SW 1271 (cell line): ENCODE measurements around the gene KHNYN.

Experiments
- DNase-seq, 2 experiments: peaks; one replicate each; lab custom pipeline; 2025; lab: John Stamatoyannopoulos, UW

KHNYN gene

DNA sequence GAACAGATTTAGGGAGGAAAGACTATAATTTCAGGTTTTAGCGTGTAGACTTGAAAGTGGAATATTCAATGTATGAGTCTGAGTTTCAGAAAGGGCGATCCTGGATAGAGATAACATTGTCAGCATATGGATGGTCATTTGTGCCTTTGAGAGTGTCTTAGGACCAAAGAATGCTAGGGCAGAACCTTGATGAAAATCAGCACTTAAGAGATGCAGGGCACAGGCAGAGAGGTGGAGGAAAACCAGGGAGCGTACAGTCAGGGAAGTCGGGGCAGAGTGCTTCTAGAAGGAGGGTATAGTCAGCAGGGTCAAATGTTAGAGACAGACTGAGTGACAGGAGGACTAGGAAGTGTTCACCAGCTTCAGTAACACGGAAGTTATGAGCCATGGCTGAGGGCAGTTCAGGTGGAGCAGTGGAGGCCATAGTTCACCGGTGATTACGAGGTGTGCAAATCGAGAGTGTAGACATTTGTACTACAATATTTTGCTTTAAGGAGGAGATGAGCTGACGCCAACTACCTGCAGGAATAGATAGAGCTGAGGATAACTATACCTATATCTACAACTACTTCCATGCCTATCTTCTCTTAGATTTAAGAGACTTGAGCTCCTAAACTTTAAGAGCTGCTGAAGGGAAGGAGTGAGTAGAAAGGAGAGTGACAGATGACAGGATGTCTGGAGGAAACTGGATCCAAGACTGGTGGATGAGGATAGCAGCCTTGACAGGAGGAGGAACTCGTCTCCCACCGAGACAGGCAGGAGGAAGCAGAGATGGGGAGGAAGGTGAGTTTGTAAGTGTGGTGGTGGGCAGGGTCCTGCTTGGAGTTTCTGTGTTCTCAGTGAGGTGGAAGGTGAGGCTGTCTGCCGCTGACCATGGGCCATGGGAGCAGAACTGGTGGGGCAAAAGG lies 6.8 kb upstream of the KHNYN start:
- DNase-seq, result no peak

DNA sequence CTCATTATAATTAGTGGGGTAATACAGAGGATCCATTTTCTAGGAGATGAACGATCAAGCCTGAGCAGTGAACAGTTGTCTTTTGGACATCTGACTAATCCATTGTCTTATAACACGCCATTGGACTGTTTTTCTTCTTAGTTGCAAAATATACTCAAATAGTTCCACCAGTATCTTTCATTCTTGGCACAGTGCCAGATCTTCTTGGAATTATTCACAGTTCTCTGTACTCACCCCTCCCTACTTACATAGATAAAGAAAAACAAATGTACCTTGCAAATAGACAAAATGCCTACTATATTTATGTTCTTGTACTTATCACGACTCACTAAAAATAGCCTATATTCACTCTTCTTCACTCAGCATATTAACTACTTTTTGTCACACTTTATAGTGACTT lies 4.0 kb upstream of the KHNYN start:
- DNase-seq, result no peak

DNA sequence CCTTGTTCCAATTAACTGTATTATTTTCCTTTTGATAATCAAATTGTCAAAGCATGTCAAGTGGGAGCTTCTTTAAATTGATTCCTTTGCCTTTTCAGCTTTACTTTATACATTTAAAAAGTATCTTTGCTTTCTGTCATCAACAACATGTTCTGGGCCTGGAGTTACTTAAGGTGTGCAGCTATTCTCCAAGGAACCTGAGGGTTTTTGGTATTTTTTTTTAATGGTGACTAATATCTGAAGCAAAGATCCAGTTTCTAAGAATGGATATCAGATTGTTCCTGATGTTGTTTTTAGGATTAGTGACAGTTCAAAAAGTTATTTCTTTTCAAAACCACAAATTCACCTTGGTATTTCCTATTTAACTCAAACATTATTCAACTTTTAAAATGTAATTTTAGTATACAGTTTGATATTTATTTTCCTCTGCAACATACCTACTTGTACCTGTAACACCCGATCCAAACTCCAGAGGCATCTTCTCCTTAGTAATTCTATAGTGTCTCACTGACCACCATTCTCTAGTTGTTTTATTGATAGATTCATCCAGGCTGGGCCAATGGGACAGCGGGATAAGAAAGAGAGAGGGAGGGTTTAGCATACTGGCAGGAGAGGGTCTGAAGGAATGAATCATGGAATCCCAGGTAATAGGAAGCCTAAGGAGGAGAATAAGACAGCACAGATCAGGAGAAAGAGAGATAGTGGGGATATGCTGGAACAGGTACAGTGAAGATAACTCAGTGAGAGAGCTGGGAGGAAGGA lies 3.4 kb upstream of the KHNYN start:
- no peak for DNase-seq

DNA sequence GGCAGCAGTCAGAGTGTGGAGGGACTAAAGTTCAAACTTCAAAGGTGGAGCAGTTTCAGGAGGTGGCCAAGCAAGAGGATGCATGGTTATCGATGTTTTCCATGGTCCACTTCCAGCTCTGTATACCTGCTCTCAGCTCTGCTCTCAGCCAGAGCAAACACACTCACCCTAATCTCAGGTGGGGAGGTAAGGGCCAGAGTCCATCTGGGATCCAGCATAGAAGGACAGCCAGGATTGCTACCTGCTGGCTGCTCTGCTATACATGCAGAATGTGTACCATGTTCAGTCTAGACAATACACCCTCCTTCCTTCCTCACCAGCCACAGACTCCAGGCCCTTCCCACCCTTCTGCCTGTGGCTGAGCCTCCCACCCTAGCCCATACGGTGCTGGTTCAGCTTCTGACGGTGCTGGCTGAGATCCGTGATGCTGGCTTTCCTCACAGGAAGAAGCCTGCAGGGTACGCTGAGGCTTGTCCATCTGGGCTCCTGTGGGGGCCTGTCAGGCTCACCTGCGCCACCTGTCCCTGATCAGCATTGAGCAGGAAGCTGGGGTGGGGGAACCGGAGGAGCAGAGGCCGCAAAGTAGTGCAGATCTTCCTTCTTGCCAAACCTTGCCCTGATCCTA lies 2.7 kb upstream of the KHNYN start:
- no peak for DNase-seq

DNA sequence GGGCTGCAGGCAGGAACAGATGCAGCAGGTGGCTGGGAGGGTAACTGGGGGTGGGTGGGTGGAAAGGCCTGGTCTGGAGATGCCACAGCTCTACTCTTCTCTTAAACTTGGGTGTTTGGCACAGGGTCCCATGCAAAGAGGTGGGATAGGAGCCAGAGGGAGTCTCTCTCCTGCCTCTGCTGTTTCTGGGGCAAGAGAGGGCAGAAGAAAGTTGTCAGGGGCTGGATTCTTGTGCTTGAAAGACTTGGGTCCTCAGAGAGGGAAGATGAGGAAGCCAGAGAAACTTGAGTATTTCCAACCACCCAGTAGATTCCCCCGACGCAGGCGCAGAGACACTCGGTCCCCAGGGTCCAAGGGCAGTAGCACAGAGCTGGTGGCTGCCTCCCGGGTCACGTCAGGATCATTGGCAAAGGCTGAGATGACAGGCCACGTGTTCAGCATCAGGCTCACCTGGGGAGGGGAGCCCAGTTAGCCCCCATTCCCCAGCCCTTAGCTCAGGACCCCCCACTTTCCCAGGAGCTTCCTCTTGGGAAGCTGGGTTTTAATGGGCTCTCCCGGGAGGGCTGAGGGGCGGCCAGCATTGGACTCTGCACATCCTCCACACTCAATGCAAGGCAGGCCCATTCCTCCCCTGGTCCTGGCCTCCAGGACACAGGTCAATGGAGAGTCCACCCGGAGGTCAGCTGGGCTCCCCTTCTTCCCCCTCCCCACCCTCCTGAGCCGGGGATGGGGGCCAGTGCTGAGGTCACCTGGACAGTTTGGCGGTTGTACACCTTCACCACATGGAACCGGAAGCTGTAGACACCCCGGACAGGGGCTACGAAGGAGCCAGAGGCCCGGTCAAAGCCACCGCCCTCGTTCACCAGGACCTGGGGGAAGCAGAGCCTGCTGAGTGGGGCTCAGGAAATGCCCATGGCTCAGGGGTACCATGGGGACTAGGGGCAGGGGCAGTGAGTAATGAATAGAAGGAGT lies 1.9 kb upstream of the KHNYN start:
- DNase-seq, result no peak

DNA sequence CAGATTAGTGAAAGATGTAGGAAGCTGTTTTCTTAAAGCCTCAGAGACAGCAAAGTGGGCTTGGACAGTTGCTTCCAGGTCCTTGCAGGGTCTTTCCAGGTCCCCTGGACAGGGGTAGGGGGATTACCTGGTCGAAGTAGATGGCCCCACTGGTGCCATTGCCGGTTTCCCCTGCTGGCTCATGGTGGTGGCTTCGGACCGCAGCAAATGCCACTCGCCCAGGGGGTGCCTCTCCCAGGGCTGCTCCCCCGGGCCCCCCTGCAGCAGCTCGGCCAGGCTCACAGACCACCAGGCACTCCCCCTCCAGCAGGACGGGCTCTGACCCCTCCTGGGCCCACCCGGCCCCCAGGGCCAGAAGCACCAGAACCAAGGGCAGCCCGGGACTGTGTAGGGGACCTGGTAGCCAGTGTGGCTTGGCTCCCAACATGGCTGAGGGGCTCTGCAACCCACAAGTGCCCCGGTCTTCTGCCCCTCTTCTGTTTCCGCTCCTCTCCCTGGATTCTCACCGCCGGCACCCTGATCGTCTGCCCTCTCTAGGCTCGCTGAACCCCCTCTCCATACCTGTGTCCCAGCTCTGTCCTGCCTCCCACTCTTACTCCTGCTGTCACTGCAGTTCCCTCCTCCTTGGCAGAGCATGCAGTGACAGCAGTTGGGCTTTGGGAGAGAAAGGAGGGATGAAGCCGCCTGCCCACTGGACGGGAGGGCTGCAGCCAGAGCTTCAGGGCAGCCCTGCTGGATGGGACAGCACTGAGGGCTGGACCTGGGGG lies 943 bp upstream of the KHNYN start:
- no peak for DNase-seq

DNA sequence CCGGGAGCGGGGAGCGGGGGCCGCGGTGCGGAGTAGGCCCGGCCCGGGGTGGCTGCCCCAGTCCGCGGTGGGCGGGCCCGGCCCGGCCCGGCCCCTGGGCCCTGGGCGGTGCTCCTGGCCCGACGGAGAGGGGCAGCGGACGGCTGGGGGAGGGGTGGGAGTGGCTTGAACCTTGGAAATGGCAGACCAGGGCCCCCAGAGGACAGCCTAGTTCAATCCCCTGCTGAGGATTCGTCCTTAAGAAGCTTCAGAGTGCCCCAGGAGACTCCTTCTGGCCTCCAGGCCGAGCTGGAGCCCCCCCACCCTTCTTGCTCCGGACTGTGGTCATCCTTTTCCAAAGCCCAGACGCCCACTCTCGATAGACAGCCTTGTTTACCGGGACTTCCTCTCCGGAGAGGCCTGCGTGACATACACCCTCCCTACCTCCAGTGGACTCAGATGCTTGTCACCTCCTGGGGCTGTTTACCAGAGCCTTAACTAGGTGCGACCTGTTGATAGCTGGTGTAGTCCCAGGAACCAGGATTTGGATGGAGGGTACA lies 458 bp downstream of the KHNYN start:
- peak; percentile 41 to 74 for DNase-seq

DNA sequence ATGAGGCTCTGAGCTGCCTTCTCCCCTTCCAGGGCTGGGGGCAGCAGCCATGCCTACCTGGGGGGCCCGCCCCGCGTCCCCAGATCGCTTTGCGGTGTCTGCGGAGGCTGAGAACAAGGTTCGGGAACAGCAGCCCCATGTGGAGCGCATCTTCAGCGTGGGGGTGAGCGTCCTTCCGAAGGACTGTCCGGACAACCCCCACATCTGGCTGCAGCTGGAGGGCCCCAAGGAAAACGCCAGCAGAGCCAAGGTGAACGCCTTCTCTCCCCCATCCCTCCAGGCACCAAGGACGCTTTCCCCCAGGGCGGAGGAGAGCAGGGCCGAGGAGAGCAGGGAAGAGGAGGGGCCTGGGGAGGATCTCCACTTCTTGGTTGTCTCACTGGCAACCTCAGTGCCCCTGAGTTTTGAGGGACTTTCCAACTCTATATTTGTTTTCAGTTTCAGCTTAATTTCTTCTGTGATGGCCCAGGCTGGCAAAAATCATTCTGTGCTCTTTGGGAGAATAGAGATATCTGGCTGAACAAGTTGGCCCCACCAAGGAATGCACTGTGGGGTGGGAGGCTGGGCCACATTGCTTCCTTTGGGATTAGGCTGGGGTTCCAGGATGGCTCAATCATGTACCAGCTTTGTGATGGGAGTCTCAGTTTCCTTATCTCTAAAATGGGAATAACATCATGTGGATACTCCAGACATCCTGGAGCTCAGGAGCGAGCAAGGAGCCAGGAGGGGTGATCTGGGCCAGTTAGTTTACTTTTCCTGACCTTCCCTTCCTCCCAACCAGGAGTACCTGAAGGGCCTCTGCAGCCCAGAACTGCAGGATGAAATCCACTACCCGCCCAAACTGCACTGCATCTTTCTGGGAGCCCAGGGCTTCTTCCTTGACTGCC lies 1.2 kb downstream of the KHNYN start:
- peak in 1 of 2 experiments; percentile 14 for DNase-seq

DNA sequence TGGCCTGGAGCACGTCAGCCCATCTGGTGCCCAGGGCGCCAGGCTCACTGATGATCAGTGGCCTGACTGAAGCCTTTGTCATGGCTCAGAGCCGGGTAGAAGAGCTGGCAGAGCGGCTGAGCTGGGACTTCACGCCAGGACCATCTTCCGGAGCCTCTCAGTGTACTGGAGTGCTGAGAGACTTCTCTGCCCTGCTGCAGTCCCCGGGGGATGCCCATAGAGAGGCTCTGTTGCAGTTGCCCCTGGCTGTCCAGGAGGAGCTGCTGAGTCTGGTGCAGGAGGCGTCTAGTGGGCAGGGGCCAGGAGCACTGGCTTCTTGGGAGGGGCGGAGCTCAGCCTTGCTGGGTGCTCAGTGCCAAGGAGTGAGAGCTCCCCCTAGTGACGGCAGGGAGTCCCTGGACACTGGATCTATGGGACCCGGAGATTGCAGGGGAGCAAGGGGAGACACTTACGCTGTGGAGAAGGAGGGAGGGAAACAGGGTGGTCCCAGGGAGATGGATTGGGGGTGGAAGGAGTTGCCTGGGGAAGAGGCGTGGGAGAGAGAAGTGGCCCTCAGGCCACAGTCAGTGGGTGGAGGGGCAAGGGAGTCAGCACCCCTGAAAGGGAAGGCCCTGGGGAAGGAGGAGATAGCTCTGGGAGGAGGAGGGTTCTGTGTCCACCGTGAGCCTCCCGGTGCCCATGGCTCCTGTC lies 2.0 kb downstream of the KHNYN start:
- DNase-seq, result peak; percentile 77 to 88

DNA sequence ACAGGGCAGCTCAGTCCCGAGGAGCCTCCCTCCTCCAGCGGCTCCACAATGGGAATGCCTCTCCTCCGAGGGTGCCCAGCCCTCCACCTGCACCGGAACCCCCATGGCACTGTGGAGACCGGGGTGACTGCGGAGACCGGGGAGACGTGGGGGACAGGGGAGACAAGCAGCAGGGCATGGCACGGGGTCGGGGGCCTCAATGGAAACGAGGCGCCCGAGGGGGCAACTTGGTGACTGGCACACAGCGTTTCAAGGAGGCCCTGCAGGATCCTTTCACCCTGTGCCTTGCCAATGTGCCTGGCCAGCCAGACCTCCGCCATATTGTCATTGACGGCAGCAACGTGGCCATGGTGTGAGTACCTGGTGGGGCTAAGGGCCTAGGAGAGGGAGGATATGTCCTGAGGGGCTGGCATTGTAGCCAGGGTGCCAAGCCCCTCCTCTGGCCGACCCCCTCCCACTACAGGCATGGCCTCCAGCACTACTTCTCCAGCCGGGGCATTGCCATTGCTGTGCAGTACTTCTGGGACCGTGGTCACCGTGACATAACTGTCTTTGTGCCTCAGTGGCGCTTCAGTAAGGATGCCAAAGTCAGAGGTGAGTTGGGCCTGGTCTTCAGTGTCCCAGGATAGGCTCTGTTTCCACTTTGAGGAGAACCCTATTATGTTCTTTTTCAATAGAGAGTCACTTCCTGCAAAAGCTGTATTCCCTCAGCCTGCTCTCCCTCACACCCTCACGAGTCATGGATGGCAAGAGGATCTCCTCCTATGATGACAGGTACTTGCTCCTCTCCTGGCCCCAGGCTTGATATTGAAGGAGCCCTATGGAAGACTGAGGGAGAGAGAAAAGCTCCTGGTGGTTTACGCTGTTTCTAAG lies 2.7 kb downstream of the KHNYN start:
- DNase-seq, result no peak

DNA sequence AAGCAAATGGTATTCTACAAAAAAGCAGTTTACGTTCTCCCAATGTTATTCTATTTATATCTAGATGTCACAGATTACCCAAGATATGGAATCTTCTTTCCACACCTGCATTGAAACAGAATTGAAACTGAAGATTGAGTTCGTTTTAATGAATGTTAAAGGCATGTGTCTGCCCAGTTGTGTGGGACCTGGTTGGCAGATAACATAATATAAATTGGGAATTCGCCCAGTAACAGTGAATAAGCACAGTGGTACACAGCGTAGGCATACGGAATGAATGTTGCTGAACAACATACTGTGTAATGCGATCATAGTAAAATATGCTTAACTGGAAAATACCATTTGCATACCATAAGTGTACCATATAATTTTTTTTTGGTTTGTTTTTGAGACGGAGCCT lies 4.3 kb downstream of the KHNYN start:
- no peak for DNase-seq

DNA sequence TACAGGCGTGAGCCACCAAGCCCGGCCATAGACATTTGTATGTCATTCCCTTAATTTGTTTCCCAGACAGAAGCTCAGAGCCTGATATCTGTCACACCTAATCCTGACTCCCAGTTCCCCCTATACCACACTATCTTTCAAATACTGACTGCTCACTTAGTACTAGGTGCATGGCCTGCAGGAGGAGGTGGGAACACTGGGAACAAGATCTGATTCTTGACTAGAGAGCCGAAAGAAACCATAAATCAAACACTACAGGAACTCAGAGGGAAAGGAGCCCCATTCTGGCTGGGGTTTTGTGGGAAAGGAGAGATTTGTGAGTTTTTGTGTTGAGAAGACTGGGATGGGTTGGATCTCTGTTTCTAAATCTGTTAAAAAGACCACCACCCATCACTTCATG lies 4.9 kb downstream of the KHNYN start:
- DNase-seq, result no peak

DNA sequence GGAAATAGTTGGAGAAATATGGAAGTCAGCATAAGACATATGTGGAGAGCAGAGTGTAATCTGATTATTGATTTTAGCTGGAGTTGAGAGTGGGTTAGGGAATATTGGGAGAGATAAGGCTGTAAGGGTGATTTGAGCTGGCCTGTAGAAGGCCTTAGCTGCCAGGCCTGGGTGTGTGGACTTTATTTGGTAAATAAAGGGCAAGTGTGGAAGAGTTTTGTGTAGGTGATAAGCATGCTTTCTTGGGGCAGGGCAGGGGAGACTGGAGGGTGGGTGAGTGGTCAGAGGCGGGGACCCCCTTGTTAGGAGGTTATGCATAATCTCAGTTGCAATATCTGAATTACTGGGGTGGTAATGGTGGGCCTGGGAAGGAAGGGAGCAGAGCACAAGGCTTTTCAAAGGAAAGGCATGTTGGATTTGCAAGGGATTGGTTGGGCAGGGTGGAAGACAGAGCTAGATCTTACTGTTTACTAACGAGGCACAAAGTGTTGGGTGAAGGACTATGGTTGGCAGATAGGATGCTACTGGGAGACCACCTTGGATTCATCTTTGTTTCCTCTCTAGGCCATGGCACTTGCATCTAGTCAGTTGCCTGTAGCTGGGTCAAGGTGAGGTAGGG lies 5.5 kb downstream of the KHNYN start:
- DNase-seq, result no peak

DNA sequence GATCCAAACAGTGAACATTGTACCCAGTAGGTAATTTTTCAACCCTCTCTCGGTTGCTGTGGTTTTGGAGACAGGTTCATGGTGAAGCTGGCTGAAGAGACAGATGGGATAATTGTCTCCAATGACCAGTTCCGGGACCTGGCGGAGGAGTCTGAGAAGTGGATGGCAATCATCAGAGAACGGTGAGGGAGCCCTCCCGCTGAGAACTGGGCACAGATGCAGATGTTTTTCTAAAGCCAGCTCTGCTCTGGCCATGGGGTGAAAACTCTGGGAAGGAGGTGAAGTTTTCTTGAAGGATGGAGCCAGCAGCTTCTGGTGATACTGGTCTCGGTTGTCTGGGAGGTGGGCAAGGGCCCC lies 6.2 kb downstream of the KHNYN start:
- DNase-seq, result no peak

DNA sequence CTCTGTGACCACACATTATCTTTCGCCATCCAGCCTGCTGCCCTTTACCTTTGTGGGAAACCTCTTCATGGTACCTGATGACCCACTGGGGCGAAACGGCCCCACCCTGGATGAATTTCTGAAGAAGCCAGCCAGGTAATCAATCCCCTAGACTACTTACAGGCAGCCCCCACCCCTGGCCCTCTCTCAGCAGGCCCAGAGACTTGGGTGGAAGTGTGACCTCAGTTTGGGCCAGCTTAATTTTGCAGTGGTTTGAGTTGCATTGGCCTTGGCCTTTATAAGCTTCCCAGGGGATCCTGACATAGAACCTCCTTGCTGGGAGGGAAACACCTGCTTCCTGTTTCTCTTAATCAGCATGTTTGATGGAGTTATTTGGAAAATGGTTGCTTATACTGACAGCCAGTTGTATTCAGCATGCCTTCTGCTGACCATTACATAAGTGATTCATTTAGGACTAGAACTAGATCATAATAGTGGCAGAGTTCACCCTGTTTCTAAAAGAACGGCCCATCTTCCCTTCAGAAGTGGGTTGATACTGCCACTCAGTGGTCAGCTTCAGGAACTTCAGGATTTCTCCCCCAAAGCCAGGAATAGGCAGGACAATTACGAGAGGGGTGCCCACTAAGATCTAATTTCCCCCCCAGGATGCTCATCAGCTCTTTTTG lies 6.7 kb downstream of the KHNYN start:
- peak; percentile 26 to 70 for DNase-seq

DNA sequence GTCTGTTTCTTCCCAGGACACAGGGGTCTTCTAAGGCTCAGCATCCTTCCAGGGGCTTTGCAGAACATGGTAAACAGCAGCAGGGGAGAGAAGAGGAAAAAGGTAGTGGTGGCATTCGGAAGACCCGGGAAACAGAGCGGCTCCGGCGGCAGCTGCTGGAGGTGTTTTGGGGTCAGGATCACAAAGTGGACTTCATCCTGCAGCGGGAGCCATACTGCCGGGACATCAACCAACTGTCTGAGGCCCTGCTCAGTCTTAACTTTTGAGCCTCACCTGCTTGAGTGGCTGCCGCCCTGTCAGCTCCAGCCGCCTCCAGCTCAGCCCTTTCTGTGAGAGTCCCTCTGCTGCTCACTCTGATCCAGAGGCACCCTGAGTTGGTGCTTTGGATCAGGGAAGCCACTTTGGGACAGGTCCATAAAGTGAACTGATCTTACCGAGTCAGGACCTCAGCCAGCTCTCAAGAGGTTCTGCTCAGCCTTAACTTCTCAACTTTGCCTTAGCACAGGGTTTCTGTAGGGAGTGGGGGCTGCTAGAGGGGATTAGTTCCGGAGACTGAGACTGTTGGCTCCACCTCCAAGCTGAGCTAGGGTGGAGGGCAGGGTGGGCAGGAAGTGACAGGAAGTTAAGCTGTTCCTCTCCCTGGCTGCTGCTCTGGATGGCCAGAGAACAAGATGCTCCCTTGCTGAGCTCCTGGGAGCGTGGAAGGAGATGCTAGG lies 7.4 kb downstream of the KHNYN start:
- DNase-seq, result no peak

DNA sequence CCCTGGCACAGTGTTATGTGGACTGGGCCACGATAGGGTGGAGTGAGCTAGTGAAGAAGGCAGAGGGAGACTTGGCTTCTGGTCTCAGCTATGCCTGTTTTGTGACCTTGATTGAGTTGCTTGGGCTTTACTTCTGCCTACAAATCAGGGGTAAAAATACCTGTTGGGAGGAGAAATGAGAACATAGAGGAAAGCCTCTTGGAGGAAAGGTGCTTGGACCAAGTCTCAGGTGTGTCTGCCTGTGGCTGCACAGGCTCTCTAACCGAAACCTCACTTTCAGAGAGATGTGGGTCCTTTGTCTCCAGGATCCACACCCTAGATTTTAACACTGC lies 7.9 kb downstream of the KHNYN start:
- no peak for DNase-seq
